Superior temporal gyrus (tissue), 1 donor: ENCODE measurements around the gene CKAP4.

Experiments used
- DNase-seq: peaks from one replicate; pipeline ENCODE4 v3.0.0-alpha.2; 2016; ENCODE audit errors: extremely low spot score

The CKAP4 gene

GRCh38 chr12:106197906-106198623 lies 49.8 kb downstream of the CKAP4 start:
- DNase-seq, result no peak

- DNase-seq, result no peak
These were observed 52.2 kb downstream of the CKAP4 start for GRCh38 chr12:106195621-106196027.

- no peak for DNase-seq
These were observed 53.5 kb downstream of the CKAP4 start for GRCh38 chr12:106194351-106194750.

- no peak for DNase-seq
These were observed 54.2 kb downstream of the CKAP4 start for GRCh38 chr12:106193394-106194215.

- no peak for DNase-seq
These were observed 55.0 kb downstream of the CKAP4 start for GRCh38 chr12:106192659-106193393.

- no peak for DNase-seq
These were observed 57.2 kb downstream of the CKAP4 start for GRCh38 chr12:106190581-106190980.

GRCh38 chr12:106189341-106189740 lies 58.5 kb downstream of the CKAP4 start:
- no peak for DNase-seq

- no peak for DNase-seq
These were observed 59.6 kb downstream of the CKAP4 start for GRCh38 chr12:106188256-106188655.
